Nephron progenitor cell (in vitro differentiated cells): ENCODE results near the gene PUM1.

Experiments used
- DNase-seq: peaks from one replicate; pipeline ENCODE4 v3.0.0; 2021
- H3K27ac Mint-ChIP-seq: 2 replicates; pipeline ENCODE4 v1.8.0; 2021; ENCODE audit warnings: mild to moderate bottlenecking, moderate library complexity, mixed read lengths
- H3K27me3 Mint-ChIP-seq: 2 replicates; pipeline ENCODE4 v1.8.0; 2021; ENCODE audit warnings: mild to moderate bottlenecking, low read depth, mixed read lengths; ENCODE audit not compliant: poor library complexity
- H3K36me3 Mint-ChIP-seq: 2 replicates; pipeline ENCODE4 v1.8.0; 2021; ENCODE audit warnings: low read depth, mixed read lengths
- H3K4me1 Mint-ChIP-seq: 2 replicates; pipeline ENCODE4 v1.8.0; 2021; ENCODE audit warnings: mixed read lengths
- H3K4me3 Mint-ChIP-seq: 2 replicates; pipeline ENCODE4 v1.8.0; 2021; ENCODE audit warnings: mild to moderate bottlenecking, moderate library complexity, mixed read lengths
- H3K9me3 Mint-ChIP-seq: 2 replicates; pipeline ENCODE4 v1.8.0; 2021; ENCODE audit warnings: mild to moderate bottlenecking, moderate library complexity, mixed read lengths
- TF ChIP-seq, protein P1 (sequence below): fragments of 200-600 bp; sonication (generic); IDR thresholded peaks from 2 replicates; pipeline ENCODE4 v1.5.0; 2021; ENCODE audit warnings: antibody characterized with exemption

The PUM1 gene

GRCh38 chr1:30915491-30916230 lies 149.9 kb downstream of the PUM1 start:
- H3K9me3 Mint-ChIP-seq = no peaks in the 10 kb centered on the region
- H3K27ac Mint-ChIP-seq = no peak overlapping the region
- peaks cover 3% of the 10 kb centered on the region for H3K27me3 Mint-ChIP-seq

GRCh38 chr1:30914931-30915330 lies 150.6 kb downstream of the PUM1 start:
- peaks cover 10% of the 10 kb centered on the region for H3K27me3 Mint-ChIP-seq
- TF ChIP-seq, protein P1, sequence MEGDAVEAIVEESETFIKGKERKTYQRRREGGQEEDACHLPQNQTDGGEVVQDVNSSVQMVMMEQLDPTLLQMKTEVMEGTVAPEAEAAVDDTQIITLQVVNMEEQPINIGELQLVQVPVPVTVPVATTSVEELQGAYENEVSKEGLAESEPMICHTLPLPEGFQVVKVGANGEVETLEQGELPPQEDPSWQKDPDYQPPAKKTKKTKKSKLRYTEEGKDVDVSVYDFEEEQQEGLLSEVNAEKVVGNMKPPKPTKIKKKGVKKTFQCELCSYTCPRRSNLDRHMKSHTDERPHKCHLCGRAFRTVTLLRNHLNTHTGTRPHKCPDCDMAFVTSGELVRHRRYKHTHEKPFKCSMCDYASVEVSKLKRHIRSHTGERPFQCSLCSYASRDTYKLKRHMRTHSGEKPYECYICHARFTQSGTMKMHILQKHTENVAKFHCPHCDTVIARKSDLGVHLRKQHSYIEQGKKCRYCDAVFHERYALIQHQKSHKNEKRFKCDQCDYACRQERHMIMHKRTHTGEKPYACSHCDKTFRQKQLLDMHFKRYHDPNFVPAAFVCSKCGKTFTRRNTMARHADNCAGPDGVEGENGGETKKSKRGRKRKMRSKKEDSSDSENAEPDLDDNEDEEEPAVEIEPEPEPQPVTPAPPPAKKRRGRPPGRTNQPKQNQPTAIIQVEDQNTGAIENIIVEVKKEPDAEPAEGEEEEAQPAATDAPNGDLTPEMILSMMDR = no peak
- H3K36me3 Mint-ChIP-seq = no peaks in the 10 kb centered on the region
- H3K4me1 Mint-ChIP-seq = peaks cover 26% of the 10 kb centered on the region
- no peaks in the 10 kb centered on the region for H3K9me3 Mint-ChIP-seq
- no peak overlapping the region for H3K27ac Mint-ChIP-seq
- DNase-seq = no peak
- H3K4me3 Mint-ChIP-seq = no peak overlapping the region

More at GRCh38 chr1:30915491-30916230, 149.9 kb downstream of the PUM1 start:
- no peak for DNase-seq
- Mint-ChIP-seq H3K4me1 (peaks cover 18% of the 10 kb centered on the region), H3K36me3 (no peaks in the 10 kb centered on the region), H3K4me3 (no peak overlapping the region)
- TF ChIP-seq, protein P1 = no peak

GRCh38 chr1:30914587-30914922 lies 151.0 kb downstream of the PUM1 start:
- no peak for DNase-seq
- peaks cover 29% of the 10 kb centered on the region for H3K4me1 Mint-ChIP-seq
- H3K9me3 Mint-ChIP-seq = no peaks in the 10 kb centered on the region
- no peaks in the 10 kb centered on the region for H3K36me3 Mint-ChIP-seq
- H3K27me3 Mint-ChIP-seq = peaks cover 14% of the 10 kb centered on the region
- TF ChIP-seq, protein P1 = no peak
- H3K4me3 Mint-ChIP-seq = no peak overlapping the region
- H3K27ac Mint-ChIP-seq = no peak overlapping the region

GRCh38 chr1:30912913-30913652 lies 152.4 kb downstream of the PUM1 start:
- TF ChIP-seq, protein P1 = no peak
- Mint-ChIP-seq H3K4me1 (peaks cover 35% of the 10 kb centered on the region), H3K36me3 (no peaks in the 10 kb centered on the region), H3K9me3 (no peaks in the 10 kb centered on the region), H3K4me3 (no peak overlapping the region), H3K27me3 (peaks cover 18% of the 10 kb centered on the region), H3K27ac (peak overlapping the region; percentile 54)
- no peak for DNase-seq

GRCh38 chr1:30912224-30912623 lies 153.3 kb downstream of the PUM1 start:
- H3K4me1 Mint-ChIP-seq = peaks cover 33% of the 10 kb centered on the region
- H3K36me3 Mint-ChIP-seq = no peaks in the 10 kb centered on the region
- TF ChIP-seq, protein P1 = no peak
- peaks cover 24% of the 10 kb centered on the region for H3K27me3 Mint-ChIP-seq
- H3K9me3 Mint-ChIP-seq = no peaks in the 10 kb centered on the region
- no peak overlapping the region for H3K4me3 Mint-ChIP-seq
- no peak overlapping the region for H3K27ac Mint-ChIP-seq
- no peak for DNase-seq
